GM18517 (cell line): Measurements from ENCODE around the gene FHOD3.
"Not testable (repeated sequence)": the region's sequence is repeated elsewhere in the genome, so short reads cannot be mapped to it uniquely, and the experiment has no call there.

Source experiments
- ATAC-seq: cut with Tn5 transposase; IDR thresholded peaks from one replicate; pipeline ENCODE4 v1.9.1; 2021; ENCODE audit warnings: mild to moderate bottlenecking, moderate library complexity; ENCODE audit not compliant: unreplicated experiment

The FHOD3 gene

DNA sequence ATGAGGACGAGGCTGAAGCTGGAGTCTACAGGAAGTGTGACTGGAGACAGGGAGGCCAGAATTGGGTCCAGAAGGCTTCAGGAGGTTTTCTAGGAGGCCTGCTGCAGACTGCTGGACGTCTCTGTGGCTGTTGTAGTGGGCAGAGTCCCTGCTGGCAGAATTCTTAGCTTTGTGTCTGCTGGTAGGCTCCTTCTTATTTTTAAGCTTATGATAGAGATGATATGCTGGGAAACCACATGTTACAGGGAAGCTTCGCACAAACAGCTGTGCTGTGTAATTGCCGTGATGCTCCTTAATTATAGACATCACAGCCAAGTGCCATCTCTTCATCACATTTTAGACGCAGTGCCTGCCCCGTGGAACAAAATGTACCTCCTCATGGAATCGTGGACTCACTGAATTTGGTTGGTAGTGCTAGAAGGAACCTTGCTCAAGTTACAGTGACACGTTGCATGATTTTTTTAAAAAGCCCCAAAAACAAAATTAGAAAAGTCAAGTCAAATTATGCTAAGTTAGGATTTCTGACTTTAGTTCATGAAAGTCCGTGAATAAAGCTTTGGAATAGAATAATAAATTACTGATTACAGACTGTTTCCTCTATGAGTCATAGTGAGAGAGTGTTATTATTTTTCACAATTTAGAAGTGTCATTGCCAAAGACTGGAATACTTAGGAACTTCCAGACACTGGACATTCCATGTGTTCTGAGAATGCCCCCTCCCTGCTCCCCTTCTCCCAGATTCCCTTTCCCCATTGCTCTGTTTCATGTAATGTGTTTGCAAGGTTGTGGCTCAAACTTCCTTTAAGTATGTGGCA, 144.1 kb downstream of the FHOD3 start:
- no peak for ATAC-seq

DNA sequence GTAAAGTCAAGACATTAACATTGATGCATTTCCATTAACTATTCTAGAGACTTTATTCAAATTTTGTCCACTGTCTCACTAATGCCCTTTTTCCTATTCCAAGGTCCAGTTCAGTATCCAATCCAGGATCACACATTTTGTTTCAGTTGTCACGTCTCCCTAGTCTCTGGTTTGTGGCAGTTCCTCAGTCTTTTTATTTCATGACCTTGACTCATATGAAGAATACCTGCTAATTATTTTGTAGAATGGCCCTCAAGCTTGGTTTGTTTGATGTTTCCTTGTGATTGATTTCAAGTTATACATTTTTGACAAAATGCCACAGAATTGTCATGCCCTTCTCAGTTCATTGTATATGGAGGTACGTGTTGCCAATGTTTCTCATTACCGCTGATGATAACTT, 145.2 kb downstream of the FHOD3 start:
- no peak for ATAC-seq

DNA sequence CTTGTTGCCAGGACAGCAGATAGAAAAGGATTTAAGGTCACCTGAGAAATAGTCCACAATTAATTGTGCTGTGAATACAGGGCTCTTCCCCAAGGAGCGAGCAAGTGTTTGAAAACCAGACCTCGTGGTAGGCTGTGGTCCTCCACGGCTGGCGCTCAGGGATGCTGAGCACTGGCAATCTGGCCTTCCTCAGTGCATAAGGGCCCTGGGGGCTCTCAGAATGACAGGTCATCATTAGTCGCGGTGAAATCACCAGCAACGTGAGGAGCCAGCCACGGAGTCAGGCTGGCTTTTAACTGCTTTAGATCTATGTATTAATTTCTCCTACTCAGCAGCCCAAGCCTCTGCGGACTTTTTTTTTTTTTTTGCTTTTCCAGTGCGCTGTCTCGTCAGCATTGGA, 148.5 kb downstream of the FHOD3 start:
- no peak for ATAC-seq

DNA sequence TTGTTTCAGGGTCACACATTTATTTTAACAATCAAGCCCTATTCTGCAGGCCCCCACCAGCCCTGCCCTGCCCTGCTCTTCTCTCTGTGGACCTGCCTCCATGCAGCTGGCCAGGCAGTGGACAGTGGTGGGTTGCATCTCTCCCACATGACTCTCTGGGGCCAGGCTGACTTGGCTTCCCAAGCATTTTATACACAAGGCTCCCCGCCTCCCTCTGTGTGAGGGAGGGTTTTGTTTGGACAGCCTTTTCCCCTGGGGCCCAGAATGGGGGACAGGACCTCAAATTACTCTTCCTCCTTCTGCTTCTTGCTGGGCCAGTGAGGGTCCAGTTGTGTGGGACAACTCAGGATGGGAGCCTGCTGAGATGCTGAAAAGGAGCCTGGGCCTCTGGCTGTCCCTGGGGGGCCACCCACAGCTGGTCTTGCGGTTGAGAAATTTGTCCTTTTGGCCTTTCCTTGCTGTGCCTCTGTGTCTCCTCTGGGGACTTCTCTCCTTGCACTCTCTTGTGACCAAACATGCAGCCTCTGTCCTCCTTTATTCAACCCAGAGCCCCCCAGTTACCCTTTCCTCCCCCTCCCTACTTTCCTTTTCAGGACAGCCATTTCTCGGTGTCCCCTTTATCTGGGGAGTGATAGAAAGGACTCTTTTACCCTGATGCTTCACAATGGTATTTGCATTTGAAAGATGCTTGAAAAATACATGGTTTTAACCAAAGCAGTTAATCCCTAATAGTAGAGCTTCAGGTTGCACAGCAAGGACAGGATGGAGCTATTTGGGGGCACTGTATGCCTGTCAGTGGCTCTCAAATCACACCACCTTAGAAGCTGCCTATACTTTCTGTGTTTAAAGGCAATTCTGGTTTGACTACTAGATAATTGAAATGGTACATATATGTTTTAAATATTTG, 151.1 kb downstream of the FHOD3 start:
- no peak for ATAC-seq

DNA sequence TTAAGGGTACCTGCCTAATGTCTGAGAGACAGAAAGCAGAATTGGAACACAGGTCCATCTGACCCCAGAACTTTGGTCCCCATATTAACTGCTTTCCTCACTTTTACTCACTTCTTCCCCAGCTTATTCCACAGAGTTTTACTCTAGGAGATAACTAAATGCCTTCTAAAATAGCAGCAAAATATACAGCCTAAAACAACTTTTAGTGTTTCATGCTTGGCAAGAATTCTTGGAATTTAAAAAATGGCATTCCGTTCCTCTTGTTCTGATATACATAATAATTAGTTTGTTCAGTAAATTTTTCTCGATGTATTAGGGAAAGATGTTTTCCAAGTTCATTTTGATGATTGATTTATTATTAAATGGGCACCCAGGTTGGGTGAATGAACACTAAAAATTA, 151.9 kb downstream of the FHOD3 start:
- ATAC-seq = no peak

GRCh38 chr18:36450264-36450663, 152.8 kb downstream of the FHOD3 start:
- no peak for ATAC-seq

GRCh38 chr18:36451454-36452251, 154.1 kb downstream of the FHOD3 start:
- ATAC-seq = no peak

DNA sequence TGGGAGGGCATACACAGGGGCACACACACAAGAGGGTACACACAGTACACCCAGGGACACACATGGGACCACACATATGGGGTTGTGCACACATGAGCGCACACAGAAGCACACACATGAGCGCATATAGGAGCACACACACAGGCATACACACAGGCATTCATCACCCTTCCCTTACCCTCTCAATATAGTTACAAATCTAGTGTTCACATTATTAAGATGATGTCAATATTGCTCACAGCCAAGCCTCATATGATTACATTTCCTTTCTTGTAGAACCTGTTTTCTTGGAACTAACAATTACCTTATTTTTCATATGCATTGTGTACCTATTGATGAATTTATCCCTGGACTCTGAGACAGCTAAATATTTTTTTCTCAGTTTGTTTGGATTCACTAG, 156.7 kb downstream of the FHOD3 start:
- ATAC-seq = no peak

GRCh38 chr18:36454848-36455458, 157.4 kb downstream of the FHOD3 start:
- ATAC-seq = no peak

DNA sequence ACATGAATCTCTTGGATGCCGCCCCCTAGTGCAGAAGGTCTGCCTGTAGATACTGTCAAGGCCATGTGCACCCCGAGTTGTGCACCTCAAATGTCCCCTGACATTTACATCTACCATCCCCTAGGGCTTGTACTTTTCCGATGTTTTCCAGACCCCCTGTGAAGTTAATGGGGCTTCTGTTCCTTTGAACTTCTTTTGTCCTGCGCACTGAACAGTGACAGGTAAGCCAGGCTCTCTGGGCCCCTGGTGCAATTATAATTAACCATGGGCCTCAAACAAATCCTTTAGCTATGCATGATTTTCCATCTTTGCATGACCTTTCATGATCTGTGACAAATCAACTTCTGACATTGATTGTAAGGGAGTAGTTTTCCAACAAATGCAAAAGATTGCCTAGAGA, 158.4 kb downstream of the FHOD3 start:
- no peak for ATAC-seq

GRCh38 chr18:36456622-36457021, 159.1 kb downstream of the FHOD3 start:
- ATAC-seq = no peak

GRCh38 chr18:36457683-36458082, 160.2 kb downstream of the FHOD3 start:
- no peak for ATAC-seq

DNA sequence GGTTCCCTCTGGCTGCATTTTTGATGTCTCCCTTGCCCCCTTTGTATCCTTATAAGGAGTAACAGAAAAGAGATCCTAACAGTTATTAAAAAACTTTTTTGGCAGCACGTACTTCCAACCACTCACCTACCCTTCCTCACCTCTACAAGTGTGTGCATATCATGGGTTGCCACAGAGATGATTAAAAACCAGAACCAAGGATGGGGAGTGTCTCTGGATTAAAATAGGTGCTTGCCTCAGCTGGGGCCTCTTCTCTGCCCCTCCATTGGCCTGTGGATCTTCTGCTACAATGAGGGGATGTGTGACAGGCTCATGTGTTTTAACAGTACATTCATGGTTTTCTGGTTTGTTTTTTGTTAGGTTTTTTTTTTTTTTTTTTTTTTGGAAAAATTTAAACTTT, 160.8 kb downstream of the FHOD3 start:
- ATAC-seq = no peak

DNA sequence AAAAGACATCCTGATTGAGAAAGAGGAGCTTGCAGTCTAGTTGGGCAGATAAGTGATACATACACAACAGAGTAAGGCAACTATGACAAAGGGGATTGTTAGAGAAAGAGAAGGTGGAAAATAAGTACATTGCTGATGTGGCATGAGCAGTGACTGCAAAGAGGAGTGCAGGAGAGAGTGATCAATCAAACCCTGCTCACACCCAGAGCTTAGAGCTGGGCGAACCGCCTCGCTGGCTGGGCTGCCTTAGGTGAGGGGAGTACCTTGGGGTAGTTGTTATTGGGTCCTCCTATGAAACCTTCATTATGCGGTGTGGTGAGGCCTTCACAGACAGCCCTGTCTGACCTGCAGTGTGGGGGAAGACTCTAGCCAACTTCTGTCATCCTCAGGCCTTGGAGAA, 161.7 kb downstream of the FHOD3 start:
- ATAC-seq = no peak

GRCh38 chr18:36459786-36460185, 162.3 kb downstream of the FHOD3 start:
- no peak for ATAC-seq

GRCh38 chr18:36460324-36460850, 162.9 kb downstream of the FHOD3 start:
- no peak for ATAC-seq

GRCh38 chr18:36460854-36461253, 163.3 kb downstream of the FHOD3 start:
- ATAC-seq = no peak

DNA sequence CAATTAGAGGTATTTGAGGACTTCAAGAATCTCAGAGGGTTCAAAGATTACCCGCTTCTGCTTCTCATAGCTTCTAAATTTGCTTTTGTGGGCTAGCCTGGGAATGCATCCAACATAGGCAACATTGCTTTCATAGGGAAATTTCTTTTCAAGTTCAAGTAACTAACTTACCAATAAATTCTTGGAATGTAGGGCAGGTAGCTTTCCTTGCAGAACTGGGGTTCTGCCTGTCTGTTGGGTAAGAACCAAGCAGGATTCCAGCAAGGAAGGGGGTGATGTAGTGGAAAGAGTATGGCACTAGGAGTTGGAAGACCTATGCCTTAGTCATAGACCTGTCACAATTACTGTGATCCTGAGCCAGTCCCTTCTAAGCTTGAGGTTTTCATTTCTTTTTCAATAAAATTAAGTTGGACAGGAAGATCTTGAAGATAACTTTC, 164.1 kb downstream of the FHOD3 start:
- no peak for ATAC-seq

DNA sequence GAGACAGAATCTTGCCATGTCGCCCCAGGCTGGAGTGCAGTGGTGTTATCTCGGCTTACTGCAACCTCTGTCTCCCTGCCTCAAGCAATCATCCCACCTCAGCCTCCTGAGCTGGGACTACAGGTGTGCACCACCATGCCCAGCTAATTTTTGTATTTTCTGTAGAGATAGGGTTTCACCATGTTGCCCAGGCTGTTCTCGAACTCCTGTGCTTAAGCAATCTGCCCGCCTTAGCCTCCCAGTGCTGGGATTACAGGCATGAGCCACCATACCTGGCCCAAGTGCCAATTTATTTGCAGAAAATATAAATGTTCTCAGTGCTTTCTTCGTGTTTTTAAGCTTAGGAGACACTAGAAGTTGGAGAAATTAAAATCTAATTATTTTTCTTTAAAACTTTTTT, 166.0 kb downstream of the FHOD3 start:
- ATAC-seq = not testable (repeated sequence)

DNA sequence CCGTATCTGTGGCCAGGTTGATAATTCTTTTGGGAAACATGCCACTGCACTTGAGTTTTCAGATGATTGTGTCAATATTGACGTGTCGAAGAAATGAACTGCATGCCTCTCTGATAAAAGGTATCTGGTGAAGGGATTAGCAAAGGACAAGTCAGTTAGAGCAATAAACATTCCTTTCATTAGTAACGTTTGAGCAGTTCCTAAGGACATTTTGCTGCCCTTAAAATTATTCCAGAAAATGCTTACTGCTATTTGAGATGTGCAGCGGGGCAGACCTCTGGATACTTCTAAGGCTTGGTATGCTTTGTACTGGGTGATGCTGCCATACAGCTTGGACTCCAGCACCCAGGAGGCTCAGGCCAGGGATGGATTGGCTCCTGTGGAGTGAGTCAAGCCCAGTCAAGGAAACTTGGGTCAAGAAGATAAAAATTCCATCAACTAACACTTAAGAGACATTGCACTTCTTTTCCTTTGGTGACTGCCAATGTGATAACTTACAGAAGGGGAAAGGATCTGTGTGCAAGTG, 166.7 kb downstream of the FHOD3 start:
- ATAC-seq = no peak
